HTERT RPE-1 (cell line): ENCODE results near the gene SERTAD1.
"Not testable (repeated sequence)": the region's sequence is repeated elsewhere in the genome, so short reads cannot be mapped to it uniquely, and the experiment has no call there.

Experiments used
- in situ Hi-C: fragments of 300-500 bp; cut with MboI; formaldehyde crosslinking; loops from 4 replicates; pipeline ENCODE4 v1.14.3; 2020; ENCODE audit warnings: low sequenced_read_pairs

Gene SERTAD1, protein sequence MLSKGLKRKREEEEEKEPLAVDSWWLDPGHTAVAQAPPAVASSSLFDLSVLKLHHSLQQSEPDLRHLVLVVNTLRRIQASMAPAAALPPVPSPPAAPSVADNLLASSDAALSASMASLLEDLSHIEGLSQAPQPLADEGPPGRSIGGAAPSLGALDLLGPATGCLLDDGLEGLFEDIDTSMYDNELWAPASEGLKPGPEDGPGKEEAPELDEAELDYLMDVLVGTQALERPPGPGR

GRCh38 chr19:40425450-40426287, at the start of gene SERTAD1:
TSS of gene SERTAD1 (minus strand) at chr19:40425992. CDS start at chr19:40423546, 2,446 bp downstream.
- in situ Hi-C loops: no loop called here

DNA sequence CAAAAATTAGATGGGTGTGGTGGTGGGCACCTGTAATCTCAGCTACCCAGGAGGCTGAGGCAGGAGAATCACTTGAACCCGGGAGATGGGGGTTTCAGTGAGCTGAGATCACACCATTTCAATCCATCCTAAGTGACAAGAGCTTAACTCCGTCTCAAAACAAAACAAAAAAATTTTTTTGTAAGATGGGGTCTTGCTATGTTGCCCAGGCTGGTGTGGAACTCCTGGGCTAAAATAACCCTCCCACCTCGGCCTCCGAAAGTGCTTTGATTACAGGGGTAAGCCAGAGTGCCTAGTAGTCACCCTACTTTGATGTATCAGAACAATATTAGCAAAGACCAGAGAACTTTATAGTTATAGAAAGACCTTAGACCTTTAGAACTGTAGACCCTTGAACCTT, 48.9 kb upstream of the SERTAD1 start:
- in situ Hi-C loops: no loop called here

DNA sequence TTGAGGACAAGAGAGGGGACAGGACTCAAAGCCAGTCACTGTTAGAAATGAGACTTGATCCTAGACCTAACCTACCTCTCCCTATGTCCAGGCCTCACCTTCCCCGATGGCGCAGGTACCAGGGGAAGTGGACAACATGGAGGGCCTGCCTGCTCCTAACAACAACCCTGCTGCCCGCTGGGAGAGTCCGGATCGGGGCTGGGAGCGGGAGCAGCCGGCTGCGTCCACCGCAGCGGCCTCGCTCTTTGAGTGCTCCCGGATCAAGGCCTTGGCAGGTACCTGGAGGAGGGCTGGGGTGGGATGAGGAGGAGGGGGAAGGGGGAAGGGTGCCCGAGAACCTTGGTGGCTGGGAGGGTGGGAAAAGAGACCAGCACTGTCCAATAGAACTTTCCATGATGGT, 46.7 kb upstream of the SERTAD1 start:
- in situ Hi-C loops: no loop called here

DNA sequence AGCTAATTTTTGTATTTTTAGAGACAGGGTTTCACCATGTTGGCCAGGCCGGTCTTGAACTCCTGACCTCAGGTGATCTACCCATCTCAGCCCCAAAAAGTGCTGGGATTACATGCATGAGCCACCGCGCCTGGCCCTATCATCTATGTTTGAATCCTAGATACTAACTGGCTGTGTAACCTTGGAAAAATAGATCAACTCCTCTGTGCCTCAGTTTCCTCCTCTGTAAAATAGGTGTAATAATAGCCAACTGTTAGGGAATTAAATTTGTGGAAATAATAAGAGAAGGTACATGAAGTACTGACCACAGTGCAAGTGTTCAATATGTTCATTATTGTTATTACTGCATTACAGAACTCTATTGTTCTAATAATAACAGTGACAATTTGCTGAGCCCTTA, 45.3 kb upstream of the SERTAD1 start:
- in situ Hi-C loops: no loop called here

- in situ Hi-C loops: no loop called here
These were observed 43.2 kb upstream of the SERTAD1 start for GRCh38 chr19:40469011-40469410.

DNA sequence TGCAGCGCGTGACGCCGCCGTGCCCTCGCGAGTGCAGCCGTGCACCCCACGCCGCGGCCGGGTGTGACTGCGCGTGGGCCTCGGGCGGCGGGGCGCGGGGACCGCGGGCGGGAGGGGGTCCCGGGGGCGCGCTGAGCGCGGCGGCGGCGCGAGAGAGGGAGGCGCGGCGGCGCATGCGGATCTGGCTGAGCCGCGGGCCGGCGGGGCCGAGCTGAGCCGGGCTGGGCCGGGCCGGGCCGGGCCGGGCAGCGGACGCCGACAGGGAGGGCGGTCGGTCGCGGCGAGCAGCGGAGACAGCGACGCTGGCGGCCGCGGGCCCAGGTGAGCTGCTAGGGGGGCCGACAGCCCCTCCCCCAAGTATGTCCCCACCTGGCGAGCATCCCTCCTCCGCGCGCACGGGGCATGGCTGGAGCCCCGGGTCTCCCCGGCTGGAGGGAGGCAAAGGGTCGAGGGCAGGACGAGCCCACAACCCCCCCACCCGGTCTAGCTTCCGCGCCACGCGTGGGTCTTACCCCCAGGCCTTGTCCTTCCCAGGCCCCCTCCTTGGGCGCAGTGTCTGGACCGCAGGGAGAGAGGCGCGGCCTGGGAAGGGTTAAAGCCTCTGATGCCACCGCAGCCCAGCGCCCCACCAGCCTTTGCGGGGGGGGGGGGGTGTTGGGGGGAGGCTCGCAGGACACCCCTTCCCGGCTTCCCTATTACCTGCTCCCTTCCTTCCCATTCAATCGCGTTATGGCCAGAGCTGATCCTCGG, 41.4 kb upstream of the SERTAD1 start, which contains the start of gene SPTBN4:
TSS of gene SPTBN4 (plus strand) at position 17 of the 750 bp plus-strand sequence. CDS start 5,621 bp downstream, outside the sequence.
- in situ Hi-C loops: no loop called here

GRCh38 chr19:40466219-40466984, 40.6 kb upstream of the SERTAD1 start:
- in situ Hi-C loops: no loop called here

- in situ Hi-C loops: no loop called here
These were observed 39.9 kb upstream of the SERTAD1 start, which contains the start of gene BLVRB for GRCh38 chr19:40465557-40466218. TSS of gene BLVRB (minus strand) at chr19:40465745. CDS start at chr19:40465688, 57 bp downstream.

DNA sequence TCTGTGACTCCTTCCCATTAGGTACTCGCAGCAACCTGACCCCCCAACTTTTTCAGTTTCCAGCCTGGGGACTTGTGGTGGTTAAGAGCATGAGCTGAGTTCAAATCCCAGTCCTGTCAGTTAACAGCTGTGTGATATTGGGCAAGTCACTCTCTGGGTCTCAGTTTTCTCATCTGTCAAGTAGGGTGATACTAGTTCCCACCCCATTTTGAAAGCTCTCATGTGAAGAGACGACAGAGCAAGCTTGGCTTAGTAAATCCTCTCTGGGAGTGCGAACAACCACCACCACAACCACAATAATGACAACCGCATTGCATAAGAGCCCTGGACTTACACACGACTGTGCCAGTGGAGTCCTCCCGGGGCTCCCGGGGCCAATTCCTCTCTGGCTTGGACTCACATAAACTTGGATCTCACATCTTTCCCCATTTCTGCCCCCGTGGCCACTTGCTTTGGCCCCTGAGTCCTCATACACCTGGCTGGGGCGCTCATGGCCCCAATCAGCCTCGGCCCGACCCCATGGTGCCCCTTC, 39.3 kb upstream of the SERTAD1 start:
- in situ Hi-C loops: no loop called here

DNA sequence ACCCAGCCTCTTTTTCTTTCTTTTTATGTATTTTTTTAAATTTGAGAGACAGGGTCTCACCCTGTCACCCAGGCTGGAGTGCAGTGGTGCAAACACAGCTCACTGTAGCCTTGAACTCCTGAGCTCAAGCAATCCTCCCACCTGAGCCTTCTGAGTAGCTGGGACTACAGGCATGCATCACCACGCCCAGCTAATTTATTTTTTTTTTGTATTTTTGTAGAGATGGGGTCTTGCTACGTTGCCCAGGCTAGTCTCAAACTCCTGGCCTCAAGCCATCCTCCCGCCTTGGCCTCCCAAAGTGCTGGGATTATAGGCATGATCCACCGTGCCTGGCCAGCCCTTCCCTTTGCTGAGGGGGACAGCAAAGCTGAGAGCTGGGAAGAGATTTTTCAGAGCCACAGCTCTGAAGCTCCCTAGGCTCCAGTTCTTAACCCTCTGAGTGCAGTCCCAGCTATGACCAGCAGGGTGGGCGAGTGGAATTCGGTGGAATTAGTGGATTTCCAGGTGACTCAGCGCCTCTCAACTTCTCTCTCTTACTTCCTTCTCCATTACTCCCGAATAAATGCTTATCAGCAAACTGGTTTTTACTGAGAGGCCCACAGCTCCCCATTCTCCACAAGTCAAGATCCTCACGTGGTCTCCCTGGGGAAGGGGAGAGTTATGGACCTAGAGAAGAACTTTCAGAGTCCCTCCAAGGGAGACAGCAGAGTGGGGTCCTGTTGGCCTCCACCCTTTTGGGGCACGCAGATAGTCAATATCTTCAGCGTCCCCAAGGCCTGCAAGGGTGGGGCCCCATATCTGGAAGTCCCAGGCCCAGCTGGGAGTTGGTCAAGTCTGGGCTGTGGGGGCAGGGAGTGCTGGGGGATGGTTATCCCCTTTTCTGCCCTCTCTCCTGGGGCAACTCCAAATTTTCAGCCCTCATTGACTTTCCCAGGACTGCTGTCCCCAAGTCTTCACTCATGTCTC, 38.5 kb upstream of the SERTAD1 start:
- in situ Hi-C loops: no loop called here

GRCh38 chr19:40463587-40464037, 37.8 kb upstream of the SERTAD1 start:
- in situ Hi-C loops: not testable (repeated sequence)

DNA sequence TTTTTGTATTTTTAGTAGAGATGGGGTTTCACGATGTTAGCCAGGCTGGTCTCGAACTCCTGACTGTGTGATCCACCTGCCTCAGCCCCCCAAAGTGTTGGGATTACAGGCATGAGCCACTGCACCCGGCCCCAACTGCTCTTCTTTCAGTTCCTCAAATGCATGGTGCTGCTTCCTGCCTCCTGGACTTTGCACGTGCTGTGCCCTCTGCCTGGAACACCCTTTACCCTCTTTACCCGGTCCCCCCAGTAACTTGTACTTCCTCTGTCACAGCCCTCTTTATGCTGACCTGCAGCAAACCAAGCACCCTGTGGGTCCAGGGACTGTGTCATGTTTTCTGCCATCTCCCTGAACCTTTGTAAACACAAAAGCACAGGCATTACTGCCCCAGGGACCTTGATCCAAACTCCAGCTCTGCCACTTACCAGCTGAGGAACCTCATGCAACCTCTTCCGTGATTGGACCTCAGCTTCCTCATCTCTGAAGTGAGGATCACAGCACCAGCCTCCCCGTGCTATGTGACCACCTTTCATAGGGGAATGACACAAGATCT, 36.0 kb upstream of the SERTAD1 start:
- in situ Hi-C loops: no loop called here

DNA sequence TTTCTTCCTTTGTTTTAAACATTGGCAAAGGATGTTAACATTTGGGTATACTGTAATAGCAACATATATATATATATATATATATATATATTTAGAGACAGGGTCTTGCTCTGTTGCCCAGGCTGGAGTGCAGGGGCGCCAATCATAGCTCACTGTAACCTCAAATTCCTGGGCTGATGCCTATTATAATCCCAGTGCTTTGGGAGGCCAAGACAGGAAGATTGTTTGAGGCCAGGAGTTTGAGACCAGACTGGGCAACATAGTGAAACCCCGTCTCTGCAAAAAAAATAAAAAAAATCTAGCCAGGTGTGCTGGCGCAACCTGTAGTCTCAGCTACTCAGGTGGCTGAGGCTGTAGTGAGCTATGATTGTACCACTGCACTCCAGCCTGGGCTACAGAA, 34.4 kb upstream of the SERTAD1 start:
- in situ Hi-C loops: no loop called here

GRCh38 chr19:40458597-40458974, 32.8 kb upstream of the SERTAD1 start:
- in situ Hi-C loops: no loop called here

GRCh38 chr19:40457953-40458596, 32.3 kb upstream of the SERTAD1 start:
- in situ Hi-C loops: no loop called here

DNA sequence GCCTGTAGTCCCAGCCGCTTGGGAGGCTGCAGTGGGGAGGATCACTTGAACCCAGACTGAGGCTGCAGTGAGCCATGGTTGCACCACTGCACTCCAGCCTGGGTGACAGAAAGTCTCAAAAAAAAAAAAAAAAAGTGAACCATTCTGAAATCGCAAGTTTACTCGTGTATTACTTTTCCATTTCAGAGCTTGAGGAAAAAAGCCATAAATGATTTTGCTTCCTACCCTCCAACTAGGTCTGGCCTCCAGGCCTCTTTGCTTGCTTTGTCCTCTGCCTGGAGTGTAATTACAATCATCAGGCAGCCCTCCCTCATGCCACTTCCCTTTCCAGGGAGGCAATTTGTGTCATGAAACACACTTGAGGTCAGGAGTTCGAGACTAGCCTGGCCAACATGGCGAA, 31.3 kb upstream of the SERTAD1 start:
- in situ Hi-C loops: no loop called here

DNA sequence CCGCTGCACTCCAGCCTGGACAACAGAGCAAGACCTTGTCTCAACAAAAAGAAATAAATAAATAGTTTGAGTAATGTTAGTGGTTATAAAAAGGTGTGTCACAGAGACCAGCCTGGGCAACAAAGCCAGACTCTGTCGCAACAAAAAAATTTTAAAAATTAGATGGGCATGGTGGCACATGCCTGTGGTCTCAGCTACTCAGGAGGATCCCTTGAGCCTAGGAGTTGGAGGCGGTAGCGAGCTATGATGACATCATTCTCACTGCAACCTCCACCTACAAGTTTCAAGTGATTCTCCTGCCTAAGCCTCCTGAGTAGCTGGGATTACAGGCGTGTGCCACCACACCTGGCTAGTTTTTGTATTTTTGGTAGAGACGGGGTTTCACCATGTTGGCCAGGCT, 28.2 kb upstream of the SERTAD1 start:
- in situ Hi-C loops: not testable (repeated sequence)
